ENCODE results near the gene GPR50. TPM values are rescaled to one million over a fixed set of nuclear protein-coding genes. Genes with fewer than 3 reads are reported as not detected.

GPR50 gene
- polyA plus RNA-seq, 1 donor from 2014 or later = not detected

DNA sequence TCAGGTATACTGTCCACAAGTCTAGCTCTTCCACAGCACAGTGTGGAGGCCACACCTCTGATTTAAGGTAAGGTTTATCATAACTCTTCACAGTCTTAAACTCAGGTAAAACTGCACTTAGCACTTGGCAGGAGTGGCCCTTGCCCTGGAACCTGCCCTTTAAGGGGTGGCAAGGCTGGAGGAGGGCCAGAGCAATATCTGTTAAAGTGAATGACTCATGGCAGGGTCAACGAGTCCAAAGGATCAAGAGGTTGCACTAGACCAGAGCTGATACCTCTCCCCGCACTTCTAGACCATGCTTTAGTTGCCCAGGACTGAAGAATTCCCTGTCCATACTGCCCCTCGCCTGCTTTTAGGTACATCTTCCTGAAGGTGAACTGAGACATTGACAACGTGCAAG is 14.7 kb upstream of the GPR50 start:
- H2AFZ ChIP-seq (ENCODE audit: low read depth, low read length) = no peak overlapping the region
- no peaks in the 10 kb centered on the region for H4K20me1 ChIP-seq (ENCODE audit: insufficient read depth)
- no peaks in the 10 kb centered on the region for H3F3A ChIP-seq (ENCODE audit: insufficient read depth, low read length, poor library complexity, severe bottlenecking)
- TF ChIP-seq MXI1 (conservative IDR thresholded peaks at IDR 0.05; ENCODE audit: poor library complexity, severe bottlenecking) = no peak
- H3K79me2 ChIP-seq (replicated peaks; ENCODE audit: insufficient read depth, low read length) = no peaks in the 10 kb centered on the region
- no peaks in the 10 kb centered on the region for H3K27me3 ChIP-seq (ENCODE audit: insufficient read depth, low read depth, low read length)
- no peak overlapping the region for H3K4me2 ChIP-seq (ENCODE audit: low read length)
- no peak overlapping the region for H3K4me3 ChIP-seq (ENCODE audit: low read length)
- H3K9me3 ChIP-seq (ENCODE audit: low read length) = no peaks in the 10 kb centered on the region
- H3K9me2 ChIP-seq (ENCODE audit: insufficient read depth, low read length) = no peaks in the 10 kb centered on the region
- H3K27ac ChIP-seq (ENCODE audit: low read length) = no peak overlapping the region
- no peaks in the 10 kb centered on the region for H3K36me3 ChIP-seq (ENCODE audit: insufficient read depth, low read length)
- H3K9ac ChIP-seq (ENCODE audit: low read length) = no peak overlapping the region

DNA sequence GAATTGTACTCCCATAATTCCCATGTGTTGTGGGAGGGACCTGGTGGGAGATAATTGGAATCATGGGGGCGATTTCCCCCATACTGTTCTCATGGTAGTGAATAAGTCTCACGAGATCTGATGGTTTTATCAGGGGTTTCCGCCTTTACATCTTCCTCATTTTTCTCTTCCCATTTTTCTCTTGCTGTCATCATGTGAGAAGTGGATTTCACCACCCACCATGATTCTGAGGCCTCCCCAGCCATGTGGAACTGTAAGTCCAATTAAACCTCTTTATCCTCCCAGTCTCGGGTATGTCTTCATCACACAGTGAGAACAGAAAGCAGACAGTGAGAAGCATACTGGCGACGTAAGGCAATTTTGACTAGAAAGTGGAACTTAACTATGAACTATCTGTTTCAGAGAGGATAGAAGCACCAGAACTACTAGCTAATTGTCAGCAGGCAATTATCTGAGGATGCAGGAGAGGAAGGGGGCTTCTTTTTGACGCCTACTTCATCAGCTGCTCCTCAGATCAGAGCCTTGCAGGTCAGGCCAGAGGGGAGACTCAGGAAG is 8.5 kb upstream of the GPR50 start:
- TF ChIP-seq MXI1 (conservative IDR thresholded peaks at IDR 0.05; ENCODE audit: poor library complexity, severe bottlenecking) = no peak
- no peak for TF ChIP-seq POLR2AphosphoS5 (IDR thresholded peaks at IDR 0.05)
- TF ChIP-seq TAF1 (IDR thresholded peaks at IDR 0.05; ENCODE audit: low read depth) = no peak
- TF ChIP-seq, protein P1, sequence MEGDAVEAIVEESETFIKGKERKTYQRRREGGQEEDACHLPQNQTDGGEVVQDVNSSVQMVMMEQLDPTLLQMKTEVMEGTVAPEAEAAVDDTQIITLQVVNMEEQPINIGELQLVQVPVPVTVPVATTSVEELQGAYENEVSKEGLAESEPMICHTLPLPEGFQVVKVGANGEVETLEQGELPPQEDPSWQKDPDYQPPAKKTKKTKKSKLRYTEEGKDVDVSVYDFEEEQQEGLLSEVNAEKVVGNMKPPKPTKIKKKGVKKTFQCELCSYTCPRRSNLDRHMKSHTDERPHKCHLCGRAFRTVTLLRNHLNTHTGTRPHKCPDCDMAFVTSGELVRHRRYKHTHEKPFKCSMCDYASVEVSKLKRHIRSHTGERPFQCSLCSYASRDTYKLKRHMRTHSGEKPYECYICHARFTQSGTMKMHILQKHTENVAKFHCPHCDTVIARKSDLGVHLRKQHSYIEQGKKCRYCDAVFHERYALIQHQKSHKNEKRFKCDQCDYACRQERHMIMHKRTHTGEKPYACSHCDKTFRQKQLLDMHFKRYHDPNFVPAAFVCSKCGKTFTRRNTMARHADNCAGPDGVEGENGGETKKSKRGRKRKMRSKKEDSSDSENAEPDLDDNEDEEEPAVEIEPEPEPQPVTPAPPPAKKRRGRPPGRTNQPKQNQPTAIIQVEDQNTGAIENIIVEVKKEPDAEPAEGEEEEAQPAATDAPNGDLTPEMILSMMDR (IDR thresholded peaks at IDR 0.05; ENCODE audit: poor library complexity, severe bottlenecking) = no peak
- no peak for TF ChIP-seq EZH2 (IDR thresholded peaks at IDR 0.05; ENCODE audit: borderline replicate concordance, insufficient read depth, low read length, poor library complexity, severe bottlenecking)
- no peak for TF ChIP-seq RAD21 (conservative IDR thresholded peaks at IDR 0.05)
- Histone ChIP-seq H3K9me3 (ENCODE audit: low read length) (no peaks in the 10 kb centered on the region), H3K9ac (ENCODE audit: low read length) (no peak overlapping the region)

DNA sequence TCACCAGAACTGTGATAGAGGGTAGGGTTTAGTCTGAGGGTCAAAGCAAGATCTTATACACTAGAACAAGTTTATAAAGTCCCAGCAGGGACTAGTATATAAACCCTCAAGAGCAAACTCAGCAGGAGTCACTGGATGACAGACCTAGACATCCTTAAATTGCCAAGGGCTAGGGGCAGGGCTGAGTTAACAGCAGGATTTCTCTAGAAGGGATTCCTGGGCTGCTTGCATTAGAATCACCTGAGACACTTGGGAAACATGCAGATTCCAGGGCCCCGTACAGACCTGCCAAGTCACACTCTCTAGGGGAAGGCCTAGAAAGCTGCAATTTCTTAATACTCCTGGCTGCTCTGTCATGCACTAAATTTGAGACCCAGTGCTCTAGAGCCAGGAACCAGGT is 6.6 kb upstream of the GPR50 start:
- TF ChIP-seq EP300 (conservative IDR thresholded peaks at IDR 0.05; ENCODE audit: poor library complexity, severe bottlenecking) (no peak), MXI1 (conservative IDR thresholded peaks at IDR 0.05; ENCODE audit: poor library complexity, severe bottlenecking) (no peak), EZH2 (IDR thresholded peaks at IDR 0.05; ENCODE audit: borderline replicate concordance, insufficient read depth, low read length, poor library complexity, severe bottlenecking) (no peak), POLR2AphosphoS5 (IDR thresholded peaks at IDR 0.05) (no peak), RAD21 (conservative IDR thresholded peaks at IDR 0.05) (no peak), TAF1 (IDR thresholded peaks at IDR 0.05; ENCODE audit: low read depth) (no peak), SMC3 (conservative IDR thresholded peaks at IDR 0.05; ENCODE audit: poor library complexity) (no peak)
- TF ChIP-seq, protein P1 (IDR thresholded peaks at IDR 0.05; ENCODE audit: poor library complexity, severe bottlenecking) = no peak
- TF ChIP-seq, protein P2, sequence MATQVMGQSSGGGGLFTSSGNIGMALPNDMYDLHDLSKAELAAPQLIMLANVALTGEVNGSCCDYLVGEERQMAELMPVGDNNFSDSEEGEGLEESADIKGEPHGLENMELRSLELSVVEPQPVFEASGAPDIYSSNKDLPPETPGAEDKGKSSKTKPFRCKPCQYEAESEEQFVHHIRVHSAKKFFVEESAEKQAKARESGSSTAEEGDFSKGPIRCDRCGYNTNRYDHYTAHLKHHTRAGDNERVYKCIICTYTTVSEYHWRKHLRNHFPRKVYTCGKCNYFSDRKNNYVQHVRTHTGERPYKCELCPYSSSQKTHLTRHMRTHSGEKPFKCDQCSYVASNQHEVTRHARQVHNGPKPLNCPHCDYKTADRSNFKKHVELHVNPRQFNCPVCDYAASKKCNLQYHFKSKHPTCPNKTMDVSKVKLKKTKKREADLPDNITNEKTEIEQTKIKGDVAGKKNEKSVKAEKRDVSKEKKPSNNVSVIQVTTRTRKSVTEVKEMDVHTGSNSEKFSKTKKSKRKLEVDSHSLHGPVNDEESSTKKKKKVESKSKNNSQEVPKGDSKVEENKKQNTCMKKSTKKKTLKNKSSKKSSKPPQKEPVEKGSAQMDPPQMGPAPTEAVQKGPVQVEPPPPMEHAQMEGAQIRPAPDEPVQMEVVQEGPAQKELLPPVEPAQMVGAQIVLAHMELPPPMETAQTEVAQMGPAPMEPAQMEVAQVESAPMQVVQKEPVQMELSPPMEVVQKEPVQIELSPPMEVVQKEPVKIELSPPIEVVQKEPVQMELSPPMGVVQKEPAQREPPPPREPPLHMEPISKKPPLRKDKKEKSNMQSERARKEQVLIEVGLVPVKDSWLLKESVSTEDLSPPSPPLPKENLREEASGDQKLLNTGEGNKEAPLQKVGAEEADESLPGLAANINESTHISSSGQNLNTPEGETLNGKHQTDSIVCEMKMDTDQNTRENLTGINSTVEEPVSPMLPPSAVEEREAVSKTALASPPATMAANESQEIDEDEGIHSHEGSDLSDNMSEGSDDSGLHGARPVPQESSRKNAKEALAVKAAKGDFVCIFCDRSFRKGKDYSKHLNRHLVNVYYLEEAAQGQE (IDR thresholded peaks at IDR 0.05; ENCODE audit: borderline replicate concordance) = no peak
- H3K9ac ChIP-seq (ENCODE audit: low read length) = no peak overlapping the region
- H3F3A ChIP-seq (ENCODE audit: insufficient read depth, low read length, poor library complexity, severe bottlenecking) = no peaks in the 10 kb centered on the region
- no peaks in the 10 kb centered on the region for H3K36me3 ChIP-seq (ENCODE audit: insufficient read depth, low read length)
- H3K9me2 ChIP-seq (ENCODE audit: insufficient read depth, low read length) = no peaks in the 10 kb centered on the region
- no peak overlapping the region for H3K4me3 ChIP-seq (ENCODE audit: low read length)
- peaks cover 7% of the 10 kb centered on the region for H3K27me3 ChIP-seq (ENCODE audit: insufficient read depth, low read depth, low read length)
- no peaks in the 10 kb centered on the region for H4K20me1 ChIP-seq (ENCODE audit: insufficient read depth)
- no peak overlapping the region for H2AFZ ChIP-seq (ENCODE audit: low read depth, low read length)
- H3K27ac ChIP-seq (ENCODE audit: low read length) = no peak overlapping the region
- no peaks in the 10 kb centered on the region for H3K9me3 ChIP-seq (ENCODE audit: low read length)
- no peak overlapping the region for H3K4me2 ChIP-seq (ENCODE audit: low read length)
- H3K79me2 ChIP-seq (replicated peaks; ENCODE audit: insufficient read depth, low read length) = no peaks in the 10 kb centered on the region

More for the DNA sequence above, 8.5 kb upstream of the GPR50 start:
- no peaks in the 10 kb centered on the region for H4K20me1 ChIP-seq (ENCODE audit: insufficient read depth)
- H2AFZ ChIP-seq (ENCODE audit: low read depth, low read length) = no peak overlapping the region
- H3K36me3 ChIP-seq (ENCODE audit: insufficient read depth, low read length) = no peaks in the 10 kb centered on the region
- no peak overlapping the region for H3K27ac ChIP-seq (ENCODE audit: low read length)
- H3K27me3 ChIP-seq (ENCODE audit: insufficient read depth, low read depth, low read length) = no peaks in the 10 kb centered on the region
- H3K9me2 ChIP-seq (ENCODE audit: insufficient read depth, low read length) = no peaks in the 10 kb centered on the region
- H3F3A ChIP-seq (ENCODE audit: insufficient read depth, low read length, poor library complexity, severe bottlenecking) = no peaks in the 10 kb centered on the region
- no peaks in the 10 kb centered on the region for H3K79me2 ChIP-seq (replicated peaks; ENCODE audit: insufficient read depth, low read length)
- no peak overlapping the region for H3K4me3 ChIP-seq (ENCODE audit: low read length)
- no peak overlapping the region for H3K4me2 ChIP-seq (ENCODE audit: low read length)

Measured in neural cell (in vitro differentiated cells).